IPS-18a (cell line): ENCODE results near the gene PNPLA1.

Experiments
- H3K27ac ChIP-seq: one replicate; pipeline ENCODE4 v1.5.1; 2013; ENCODE audit warnings: low read length
- H3K27me3 ChIP-seq: one replicate; pipeline ENCODE4 v1.6.1; 2013; ENCODE audit warnings: mild to moderate bottlenecking, low read length; ENCODE audit not compliant: control insufficient read depth, insufficient read depth
- H3K36me3 ChIP-seq: one replicate; pipeline ENCODE4 v1.6.1; 2013; ENCODE audit warnings: low read depth, low read length; ENCODE audit not compliant: control insufficient read depth
- H3K4me1 ChIP-seq: one replicate; pipeline ENCODE4 v1.6.1; 2013; ENCODE audit warnings: low read depth, low read length; ENCODE audit not compliant: control insufficient read depth
- H3K4me3 ChIP-seq: one replicate; pipeline ENCODE4 v1.5.1; 2013; ENCODE audit warnings: low read length
- H3K9ac ChIP-seq: one replicate; pipeline ENCODE4 v1.6.1; 2013; ENCODE audit warnings: mild to moderate bottlenecking, low read length, moderate library complexity
- H3K9me3 ChIP-seq: one replicate; pipeline ENCODE4 v1.6.1; 2013; ENCODE audit warnings: low read depth, low read length; ENCODE audit not compliant: control insufficient read depth

Gene PNPLA1

DNA sequence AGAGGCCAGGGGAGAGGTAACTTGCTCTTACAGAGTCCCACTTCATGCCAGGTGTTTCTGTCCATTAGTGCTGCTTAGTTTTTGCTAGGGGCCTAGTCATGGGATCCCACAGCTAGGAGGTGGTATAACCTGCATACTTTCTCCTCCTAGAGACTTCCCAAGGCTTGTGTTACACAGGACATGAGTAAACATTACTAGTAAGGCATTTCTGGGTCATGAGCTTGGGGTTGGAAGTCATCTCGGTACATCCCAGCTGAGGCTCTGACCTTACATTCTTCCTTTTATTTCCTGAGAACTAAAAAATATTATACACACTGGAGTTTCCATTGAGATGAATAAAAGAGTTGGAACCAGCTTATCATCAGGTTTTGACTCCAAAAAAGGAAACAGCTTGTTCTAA lies 20.9 kb upstream of the PNPLA1 start:
- Histone ChIP-seq H3K9me3 (no peaks in the 10 kb centered on the region), H3K27ac (no peak overlapping the region), H3K4me1 (peaks cover 16% of the 10 kb centered on the region), H3K36me3 (no peaks in the 10 kb centered on the region), H3K4me3 (no peak overlapping the region), H3K9ac (no peak overlapping the region), H3K27me3 (no peaks in the 10 kb centered on the region)

- H3K4me3 ChIP-seq = no peak overlapping the region
- no peaks in the 10 kb centered on the region for H3K36me3 ChIP-seq
- H3K4me1 ChIP-seq = peaks cover 15% of the 10 kb centered on the region
- no peak overlapping the region for H3K27ac ChIP-seq
- H3K9ac ChIP-seq = no peak overlapping the region
- H3K27me3 ChIP-seq = no peaks in the 10 kb centered on the region
- no peaks in the 10 kb centered on the region for H3K9me3 ChIP-seq
Measured at GRCh38 chr6:36249536-36249935, 20.3 kb upstream of the PNPLA1 start.

GRCh38 chr6:36252005-36252404 lies 17.9 kb upstream of the PNPLA1 start:
- H3K9ac ChIP-seq = no peak overlapping the region
- H3K27me3 ChIP-seq = no peaks in the 10 kb centered on the region
- no peak overlapping the region for H3K27ac ChIP-seq
- no peaks in the 10 kb centered on the region for H3K9me3 ChIP-seq
- H3K4me1 ChIP-seq = no peaks in the 10 kb centered on the region
- no peaks in the 10 kb centered on the region for H3K36me3 ChIP-seq
- H3K4me3 ChIP-seq = no peak overlapping the region

GRCh38 chr6:36263390-36264000 lies 6.4 kb upstream of the PNPLA1 start:
- Histone ChIP-seq H3K4me1 (no peaks in the 10 kb centered on the region), H3K36me3 (no peaks in the 10 kb centered on the region), H3K27me3 (no peaks in the 10 kb centered on the region), H3K9me3 (no peaks in the 10 kb centered on the region), H3K4me3 (no peak overlapping the region), H3K9ac (no peak overlapping the region), H3K27ac (no peak overlapping the region)

- Histone ChIP-seq H3K36me3 (no peaks in the 10 kb centered on the region), H3K4me3 (no peak overlapping the region), H3K27me3 (no peaks in the 10 kb centered on the region), H3K4me1 (no peaks in the 10 kb centered on the region), H3K27ac (no peak overlapping the region), H3K9me3 (no peaks in the 10 kb centered on the region), H3K9ac (no peak overlapping the region)
Measured at GRCh38 chr6:36265744-36266143, 4.1 kb upstream of the PNPLA1 start.

DNA sequence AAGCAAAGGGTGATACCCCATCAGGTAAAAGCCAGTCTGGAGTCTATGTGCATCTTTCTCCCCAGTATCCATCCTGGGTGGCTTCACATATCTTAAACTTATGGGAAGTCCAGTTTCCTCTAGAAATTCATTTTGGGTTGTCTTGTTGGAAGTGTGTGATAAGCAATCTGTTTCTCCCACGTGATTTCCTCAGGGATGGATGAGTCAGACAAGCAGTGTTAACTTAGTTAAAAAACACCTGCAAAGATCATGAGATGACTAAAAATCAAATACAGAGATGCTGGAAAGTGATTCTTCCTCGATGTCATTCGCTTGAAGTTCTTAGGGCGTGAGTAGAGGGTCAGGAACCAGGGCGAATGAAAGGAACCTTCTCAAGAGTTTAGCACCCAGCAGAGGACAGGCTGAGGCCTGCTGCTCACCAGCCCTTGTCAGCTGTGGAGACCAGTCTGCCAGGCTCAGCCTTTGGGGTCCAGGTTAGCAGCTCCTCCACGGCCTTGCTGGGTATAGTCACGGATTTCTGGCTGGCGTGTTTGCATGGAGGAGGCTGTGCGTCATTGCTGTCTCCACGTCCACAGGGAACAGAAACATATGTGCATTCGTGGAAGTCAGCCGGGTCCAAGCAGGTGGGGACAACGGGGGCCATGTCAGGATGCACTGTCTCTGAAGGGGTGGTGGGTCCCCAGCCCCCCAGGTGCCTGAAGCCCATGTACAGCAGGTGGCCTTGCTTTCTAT lies 2.8 kb upstream of the PNPLA1 start:
- no peak overlapping the region for H3K27ac ChIP-seq
- no peaks in the 10 kb centered on the region for H3K36me3 ChIP-seq
- H3K9ac ChIP-seq = no peak overlapping the region
- no peaks in the 10 kb centered on the region for H3K4me1 ChIP-seq
- no peaks in the 10 kb centered on the region for H3K9me3 ChIP-seq
- H3K4me3 ChIP-seq = no peak overlapping the region
- no peaks in the 10 kb centered on the region for H3K27me3 ChIP-seq

DNA sequence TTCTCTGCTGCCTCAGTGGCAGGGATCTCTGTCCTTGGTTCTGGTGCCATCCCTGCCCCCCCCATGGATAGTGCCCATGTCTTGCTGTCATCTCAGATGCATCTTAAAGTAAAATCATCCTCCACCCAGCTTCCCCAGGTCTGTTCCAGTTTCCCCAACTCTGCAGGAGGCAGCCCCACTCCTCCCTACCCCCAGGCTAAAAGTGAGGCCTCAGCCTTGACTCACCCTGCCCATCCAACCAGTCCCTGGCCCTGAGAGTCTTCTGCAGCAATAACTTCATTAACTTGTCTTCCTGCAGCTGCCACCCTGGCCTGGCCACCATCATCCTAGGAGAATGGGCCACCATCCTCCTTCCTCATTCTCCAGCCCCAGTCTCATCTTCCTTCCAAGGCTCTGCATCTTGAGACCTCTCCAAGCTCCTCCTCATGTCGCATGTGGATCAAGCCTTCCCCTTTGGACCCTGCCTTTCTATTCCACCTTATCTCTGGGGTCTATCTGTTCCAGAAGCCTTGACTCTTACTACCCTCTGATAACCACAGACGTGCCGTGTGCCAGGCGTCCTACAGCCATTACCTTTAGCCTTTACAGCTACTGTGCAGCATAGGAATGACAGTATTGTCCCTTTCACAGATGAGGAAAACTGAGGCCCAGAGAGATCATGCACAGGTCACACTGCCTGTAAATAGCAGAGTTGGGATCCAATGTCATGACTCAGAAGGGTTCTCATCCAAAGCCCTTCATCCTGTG lies 2.0 kb upstream of the PNPLA1 start:
- Histone ChIP-seq H3K36me3 (no peaks in the 10 kb centered on the region), H3K9me3 (no peaks in the 10 kb centered on the region), H3K27ac (no peak overlapping the region), H3K4me1 (no peaks in the 10 kb centered on the region), H3K9ac (no peak overlapping the region), H3K4me3 (no peak overlapping the region), H3K27me3 (no peaks in the 10 kb centered on the region)

- Histone ChIP-seq H3K4me1 (no peaks in the 10 kb centered on the region), H3K27me3 (no peaks in the 10 kb centered on the region), H3K36me3 (no peaks in the 10 kb centered on the region), H3K4me3 (no peak overlapping the region), H3K9me3 (no peaks in the 10 kb centered on the region), H3K9ac (no peak overlapping the region), H3K27ac (no peak overlapping the region)
Measured at GRCh38 chr6:36268478-36269275, 1.2 kb upstream of the PNPLA1 start.

DNA sequence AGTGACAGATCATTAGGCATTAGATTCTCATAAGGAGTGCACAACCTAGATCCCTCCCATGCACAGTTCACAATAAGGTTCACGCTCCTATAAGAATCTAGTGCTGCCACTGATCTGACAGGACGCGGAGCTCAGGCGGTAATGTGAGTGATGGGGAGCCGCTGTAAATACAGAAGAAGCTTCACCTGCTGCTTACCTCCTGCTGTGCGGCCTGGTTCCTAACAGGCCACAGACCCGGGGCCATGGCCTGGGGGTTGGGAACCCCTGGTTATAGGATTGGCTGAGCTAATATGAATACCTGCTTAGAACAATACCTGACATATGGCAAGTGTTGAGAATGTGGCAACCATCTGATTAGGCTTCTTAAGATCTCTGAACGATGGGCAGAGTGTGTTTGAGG lies 2.4 kb downstream of the PNPLA1 start:
- H3K27ac ChIP-seq = no peak overlapping the region
- H3K9ac ChIP-seq = no peak overlapping the region
- H3K9me3 ChIP-seq = no peaks in the 10 kb centered on the region
- no peaks in the 10 kb centered on the region for H3K4me1 ChIP-seq
- no peak overlapping the region for H3K4me3 ChIP-seq
- H3K36me3 ChIP-seq = no peaks in the 10 kb centered on the region
- H3K27me3 ChIP-seq = no peaks in the 10 kb centered on the region

GRCh38 chr6:36273067-36273466 lies 3.2 kb downstream of the PNPLA1 start:
- Histone ChIP-seq H3K9me3 (no peaks in the 10 kb centered on the region), H3K4me3 (no peak overlapping the region), H3K36me3 (no peaks in the 10 kb centered on the region), H3K27ac (no peak overlapping the region), H3K9ac (no peak overlapping the region), H3K27me3 (no peaks in the 10 kb centered on the region), H3K4me1 (no peaks in the 10 kb centered on the region)

DNA sequence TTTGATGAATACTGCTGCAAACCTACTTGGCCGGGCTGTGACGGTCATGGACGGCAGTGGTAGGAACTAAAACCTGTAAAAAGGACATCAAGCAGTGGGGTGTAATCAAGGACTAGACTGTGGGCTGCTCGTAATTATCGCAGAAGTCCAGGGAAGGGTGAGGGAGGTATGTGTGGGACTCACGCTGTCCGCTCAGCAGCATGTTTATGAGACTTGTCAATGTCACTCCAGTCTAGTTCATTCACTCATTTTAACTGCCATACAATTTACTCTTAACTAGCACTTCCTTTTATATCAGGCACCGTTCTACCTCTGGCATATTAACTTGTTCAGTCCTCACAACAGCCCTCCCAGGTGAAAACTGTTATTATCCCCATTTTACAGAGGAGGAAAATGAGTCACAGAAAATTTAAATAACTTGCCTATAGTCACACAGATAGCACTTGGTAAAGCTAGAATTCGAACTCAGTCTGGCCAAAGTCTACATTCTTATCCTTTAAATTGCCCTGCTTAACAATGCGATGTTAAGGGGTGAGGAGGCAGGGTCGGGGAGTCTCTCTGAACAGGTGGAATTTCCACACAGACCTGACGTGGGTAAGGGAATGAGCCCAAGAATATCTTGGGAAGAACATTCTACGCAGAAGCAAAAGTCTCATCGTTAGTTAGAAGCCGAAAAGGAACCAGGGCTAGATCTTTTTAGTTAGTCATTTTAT lies 4.1 kb downstream of the PNPLA1 start:
- H3K4me3 ChIP-seq = no peak overlapping the region
- no peak overlapping the region for H3K9ac ChIP-seq
- no peak overlapping the region for H3K27ac ChIP-seq
- H3K36me3 ChIP-seq = no peaks in the 10 kb centered on the region
- no peaks in the 10 kb centered on the region for H3K27me3 ChIP-seq
- no peaks in the 10 kb centered on the region for H3K9me3 ChIP-seq
- H3K4me1 ChIP-seq = no peaks in the 10 kb centered on the region
